HG03025 (cell line): ENCODE results near the gene VGLL3.
"Not testable (repeated sequence)": the region's sequence is repeated elsewhere in the genome, so short reads cannot be mapped to it uniquely, and the experiment has no call there.

Experiments used
- ATAC-seq: cut with Tn5 transposase; IDR thresholded peaks from one replicate; pipeline ENCODE4 v1.9.1; 2021; ENCODE audit warnings: mild to moderate bottlenecking, moderate library complexity; ENCODE audit not compliant: unreplicated experiment, low FRiP score

Gene VGLL3

DNA sequence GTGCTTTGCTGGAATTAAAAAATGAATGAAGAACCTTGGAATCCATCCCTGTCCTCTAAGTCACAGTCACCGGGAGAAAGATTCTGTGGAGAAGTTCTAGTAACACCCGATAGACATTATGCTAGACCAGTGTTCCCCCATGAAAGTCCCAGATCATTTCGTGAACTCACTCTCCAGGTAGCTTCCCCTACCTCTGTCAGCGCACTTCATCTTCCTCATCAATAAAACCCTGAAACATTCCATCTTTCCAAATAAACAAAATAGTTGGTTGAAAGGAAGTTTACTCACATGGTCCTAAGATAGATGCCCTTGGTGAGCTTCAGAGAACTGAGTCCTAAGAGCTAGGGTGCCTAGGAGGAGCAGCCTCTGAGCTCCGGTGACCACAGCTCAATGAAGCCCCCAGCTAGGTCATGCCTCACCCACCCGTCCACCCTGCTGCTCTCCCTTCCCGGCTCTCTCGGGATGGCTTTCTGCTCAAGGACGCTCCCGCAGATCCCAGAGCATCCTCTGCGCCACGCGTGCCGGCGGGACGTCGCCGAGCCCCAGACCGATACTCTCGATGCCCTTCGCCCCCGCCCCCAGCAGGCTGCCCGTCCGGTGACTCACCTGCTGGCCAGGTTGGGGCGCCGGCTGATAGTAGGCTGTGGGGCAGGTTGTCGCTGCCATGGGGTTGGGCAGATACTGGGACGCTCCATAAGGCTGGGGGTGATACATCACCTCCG is 776 bp downstream of the VGLL3 start:
- ATAC-seq, result no peak

DNA sequence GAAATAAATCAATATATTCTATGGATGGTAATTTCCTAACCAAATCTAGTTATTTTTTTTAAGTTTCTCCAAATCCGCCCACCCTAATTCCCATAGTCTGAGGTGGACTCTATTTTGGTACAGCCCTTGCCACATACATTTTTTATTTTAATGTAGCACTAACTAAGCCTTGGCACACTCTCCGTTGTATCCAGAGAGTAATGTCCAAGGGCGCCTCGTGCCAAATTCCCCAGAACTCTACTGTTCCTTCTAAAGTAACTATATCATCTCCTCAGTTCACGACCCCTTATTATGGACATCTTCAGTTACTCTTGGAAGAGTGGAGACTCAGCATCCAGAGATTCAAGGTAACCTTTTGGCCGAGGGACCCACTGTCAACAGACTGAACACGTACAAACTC is 1.3 kb downstream of the VGLL3 start:
- ATAC-seq, result no peak

DNA sequence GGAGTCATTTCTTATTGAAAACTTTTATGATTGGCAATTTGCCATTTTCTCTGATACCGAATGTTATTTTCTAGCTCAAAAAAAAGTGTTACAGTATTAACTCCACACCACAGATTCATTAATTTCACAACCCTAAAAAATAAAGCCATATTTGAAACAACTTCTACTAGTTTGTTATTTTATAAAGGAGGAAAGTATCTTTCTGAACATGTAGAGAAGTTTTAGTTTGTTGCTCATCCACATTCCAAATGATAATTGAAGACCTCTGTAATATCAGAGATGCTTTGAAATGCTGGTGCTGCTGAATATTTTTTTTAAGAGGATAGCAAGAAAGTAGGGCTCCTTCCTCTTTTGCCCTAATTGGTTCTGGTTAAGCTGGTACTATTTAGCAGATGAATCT is 1.9 kb downstream of the VGLL3 start:
- no peak for ATAC-seq

DNA sequence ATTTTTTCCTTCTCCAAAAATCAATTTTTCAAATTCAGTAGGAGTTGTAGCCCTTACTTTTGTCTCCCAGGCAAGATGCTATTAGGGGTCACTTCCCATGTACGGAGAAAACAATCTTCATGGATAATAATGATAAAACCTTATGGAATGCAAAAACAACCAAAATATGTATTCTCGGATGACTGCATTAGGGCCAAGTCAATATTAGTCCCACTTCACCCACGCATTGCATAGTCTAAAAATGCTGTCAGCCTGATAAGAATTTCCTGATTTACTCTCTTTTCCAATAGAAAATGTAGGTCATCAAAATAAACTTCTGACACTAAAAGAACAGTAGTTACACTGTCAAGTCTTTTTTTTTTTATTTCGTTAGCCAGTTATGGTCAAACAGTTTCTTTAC is 2.7 kb downstream of the VGLL3 start:
- ATAC-seq, result no peak

DNA sequence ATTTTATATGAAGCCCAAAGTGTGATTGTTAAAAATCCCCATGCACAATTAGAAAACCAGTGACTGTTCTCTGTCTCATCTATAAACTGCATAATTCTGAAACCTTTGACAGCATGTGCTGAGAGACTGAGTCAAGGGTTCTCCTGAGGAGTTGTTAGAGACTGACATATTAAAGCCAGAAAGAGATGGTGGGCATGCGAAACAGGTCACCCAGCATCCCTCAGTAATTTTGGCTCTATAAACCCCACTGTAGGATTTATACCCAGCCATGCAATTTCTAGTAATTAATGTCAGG is 3.6 kb downstream of the VGLL3 start:
- ATAC-seq, result no peak

DNA sequence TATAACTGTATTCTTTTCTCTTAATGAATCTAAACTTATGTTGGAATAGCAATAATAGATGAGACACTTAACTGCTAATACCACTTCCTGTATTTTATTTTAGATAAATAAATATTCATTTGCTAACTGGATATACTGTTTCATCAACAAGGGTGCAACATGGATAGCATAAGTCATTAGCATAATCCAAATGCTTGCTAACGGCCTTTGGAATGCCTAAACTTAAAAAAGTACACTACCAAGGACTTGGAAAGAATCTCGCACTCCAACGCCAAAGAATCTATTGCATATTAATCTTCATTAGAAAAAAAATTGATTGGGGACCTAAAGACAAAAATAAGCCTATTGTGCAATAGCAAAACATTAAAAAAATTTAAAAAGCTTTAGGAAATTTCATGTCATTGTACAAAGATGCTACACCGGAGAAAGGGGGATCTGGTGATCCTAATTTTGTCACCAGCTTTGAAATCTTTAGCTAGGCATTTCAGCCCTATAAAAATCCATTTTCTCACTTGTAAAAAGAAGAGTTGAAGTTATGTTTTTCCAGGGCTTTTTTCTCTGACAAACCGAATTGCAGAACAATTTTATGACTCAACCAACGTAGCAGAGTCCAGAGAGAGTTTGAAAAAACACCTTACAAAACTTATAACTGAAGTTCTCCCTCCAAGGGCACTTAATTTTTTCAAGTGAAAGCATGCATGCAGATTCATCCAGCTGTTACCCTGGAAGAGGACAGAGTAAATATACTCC is 4.1 kb downstream of the VGLL3 start:
- no peak for ATAC-seq

DNA sequence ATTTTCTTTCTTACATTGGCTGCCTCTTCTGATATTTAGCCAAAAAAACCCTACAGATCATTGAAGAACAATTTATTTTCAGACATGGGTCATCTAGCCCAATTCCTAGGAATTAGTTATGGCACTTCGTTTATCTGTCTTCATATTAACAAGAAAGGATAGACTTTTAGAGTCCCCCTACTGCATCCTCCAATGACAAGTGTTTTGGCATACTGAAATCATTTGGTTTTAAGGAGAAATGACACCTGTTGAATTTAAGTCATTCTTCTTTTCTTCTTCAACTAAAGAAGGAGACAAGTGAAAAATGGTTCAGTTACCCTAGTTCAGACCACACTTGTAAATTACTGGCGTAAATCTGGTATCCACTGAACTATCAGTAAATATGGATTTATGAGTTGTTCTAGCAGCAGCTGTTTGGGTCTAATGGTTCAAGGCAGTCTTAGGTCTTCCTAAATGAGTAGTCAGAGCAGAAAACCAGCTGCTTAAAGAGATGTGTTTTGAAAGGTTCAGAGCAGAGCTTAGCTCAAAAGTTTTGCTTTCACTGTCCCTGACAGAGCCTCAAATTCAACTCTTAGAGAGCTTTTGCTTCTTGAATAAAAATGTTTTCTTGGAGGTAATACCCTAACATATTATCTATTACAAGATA is 5.6 kb downstream of the VGLL3 start:
- no peak for ATAC-seq

DNA sequence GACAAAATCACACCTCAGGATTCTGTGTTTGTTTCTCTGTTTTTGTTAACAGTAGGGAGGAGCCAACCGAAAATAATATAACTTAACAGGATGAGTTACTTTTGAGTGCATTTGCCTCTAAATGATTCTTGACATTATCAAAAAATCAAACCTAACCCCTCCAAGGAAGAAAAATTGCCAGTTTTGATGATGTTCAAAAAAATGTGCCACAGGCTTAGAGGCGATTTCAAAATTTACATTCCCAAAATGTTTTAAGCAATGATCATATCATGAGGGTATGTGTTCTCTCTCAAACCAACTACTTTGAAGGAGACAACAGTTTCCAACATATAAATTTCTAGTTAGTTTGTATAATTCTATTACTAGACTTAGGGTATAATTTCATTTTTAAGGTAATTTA is 6.7 kb downstream of the VGLL3 start:
- no peak for ATAC-seq

DNA sequence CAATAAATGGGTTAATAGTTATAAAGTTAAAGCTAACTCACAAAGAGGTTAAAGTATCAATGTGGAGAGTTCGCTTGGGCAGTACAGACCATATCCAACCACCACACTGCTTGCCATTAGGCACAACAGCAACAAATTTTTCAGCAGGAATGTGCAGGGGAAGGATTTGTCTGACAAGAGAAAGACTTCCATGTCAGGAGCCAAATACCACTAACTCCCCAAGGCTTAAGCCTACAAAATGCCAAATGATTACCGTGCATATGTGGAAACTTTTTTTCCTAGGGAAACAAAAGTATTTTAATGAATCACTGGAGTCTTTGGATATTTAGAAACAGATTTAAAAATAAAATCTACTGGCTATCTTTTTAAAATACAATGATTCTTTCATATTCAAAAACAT is 8.1 kb downstream of the VGLL3 start:
- ATAC-seq, result no peak

DNA sequence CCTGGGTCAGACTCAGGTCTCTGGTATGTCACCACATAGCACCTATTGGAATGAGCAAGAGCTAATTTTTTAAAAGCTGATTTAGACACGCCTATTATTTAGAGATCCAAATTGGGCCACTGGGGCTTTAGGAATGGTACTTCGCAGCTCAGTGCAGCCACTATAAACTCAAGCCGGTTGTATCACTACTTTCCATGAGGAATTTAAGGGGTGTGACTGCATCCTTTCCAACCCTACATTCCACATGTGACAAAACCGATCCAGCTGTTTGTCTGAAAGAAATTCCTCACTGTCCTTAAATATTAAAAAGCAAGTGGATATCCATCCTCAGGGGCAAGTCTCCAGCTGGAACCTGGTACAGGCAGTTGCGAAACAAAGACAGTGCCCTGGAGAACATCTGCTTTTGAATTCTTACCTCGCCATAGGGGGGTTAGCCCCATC is 12.8 kb downstream of the VGLL3 start:
- ATAC-seq, result no peak

DNA sequence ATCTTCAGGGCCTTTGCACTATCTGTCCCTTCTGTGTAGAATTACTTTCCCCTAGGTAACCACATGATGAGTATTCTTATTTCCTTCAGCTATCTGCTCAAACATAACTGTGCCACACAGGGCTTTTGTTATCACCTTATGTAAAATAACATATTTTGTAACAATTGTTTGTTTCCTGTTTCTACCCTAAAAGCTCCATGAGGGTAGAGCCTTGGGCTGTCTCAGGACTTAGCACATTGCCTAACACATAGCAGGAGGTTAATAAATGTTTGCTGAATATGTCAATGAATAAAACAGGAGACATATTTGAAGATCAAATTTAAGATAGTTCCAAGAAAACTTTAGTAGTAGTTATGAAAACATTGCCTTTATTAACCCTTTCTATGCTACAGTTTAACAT is 14.7 kb downstream of the VGLL3 start:
- ATAC-seq, result no peak

DNA sequence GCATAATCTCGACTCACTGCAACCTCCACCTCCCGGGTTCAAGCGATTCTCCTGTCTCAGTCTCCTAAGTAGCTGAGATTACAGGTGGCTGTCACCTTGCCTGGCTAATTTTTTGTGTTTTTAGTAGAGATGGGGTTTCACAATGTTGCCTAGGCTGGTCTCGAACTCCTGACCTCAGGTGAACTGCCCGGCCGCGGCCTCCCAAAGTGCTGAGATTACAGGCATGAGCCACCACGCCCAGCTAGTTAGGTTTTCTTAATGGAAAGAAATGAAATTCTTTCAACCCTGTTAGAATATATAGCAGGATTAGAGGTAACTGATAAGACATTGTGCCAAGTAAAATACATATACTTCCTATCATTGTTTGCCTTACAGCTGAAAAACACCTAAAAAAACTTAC is 16.8 kb downstream of the VGLL3 start:
- not testable (repeated sequence) for ATAC-seq

DNA sequence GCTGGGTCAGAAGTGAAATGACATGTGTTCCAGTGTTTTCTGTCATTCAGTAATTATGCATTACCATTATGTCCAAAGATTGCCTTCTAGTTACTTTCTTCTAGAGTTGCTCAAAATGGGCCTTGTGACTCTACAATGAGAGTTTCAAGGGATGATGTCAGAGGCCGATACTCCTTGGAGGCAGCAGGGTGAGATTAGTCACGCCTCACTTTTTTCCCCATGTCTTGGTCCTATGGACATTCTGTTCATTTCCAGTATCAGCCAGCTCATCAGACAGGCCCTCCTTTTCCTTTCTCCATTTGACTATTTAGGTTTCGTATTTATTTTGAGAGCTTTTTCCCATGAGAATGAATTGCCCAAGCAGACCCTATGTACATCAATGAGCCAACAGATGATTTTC is 17.5 kb downstream of the VGLL3 start:
- ATAC-seq, result no peak

DNA sequence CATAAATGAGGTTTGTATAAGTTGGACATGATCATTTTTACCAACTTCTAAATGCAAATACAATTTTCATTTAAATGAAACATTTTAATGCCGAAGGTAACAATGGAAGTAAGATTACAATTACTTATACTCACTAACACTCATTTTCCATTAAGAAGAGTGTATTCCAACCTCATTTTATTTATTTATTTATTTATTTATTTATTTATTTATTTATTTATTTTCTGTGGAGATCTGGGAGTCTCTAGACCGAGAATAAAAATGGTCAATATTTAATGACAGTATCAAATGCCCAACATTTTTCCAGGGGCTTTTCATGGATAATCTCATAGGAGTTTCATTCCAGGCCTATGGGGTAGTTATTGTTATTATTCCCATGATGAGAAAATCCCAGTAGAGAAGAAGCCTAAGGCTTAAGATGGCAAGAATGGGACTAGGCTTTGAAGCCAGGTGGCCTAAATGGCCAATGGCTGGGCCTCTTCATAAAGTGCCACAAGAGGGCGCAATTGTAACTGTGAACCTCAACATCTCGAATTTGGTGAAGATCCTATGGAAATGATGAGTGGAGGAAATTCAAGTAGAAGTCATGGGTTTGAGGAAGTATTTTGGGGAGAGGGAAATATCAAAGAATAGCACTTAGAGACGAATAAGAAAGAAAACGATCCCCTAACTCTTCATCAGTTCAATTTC is 21.3 kb downstream of the VGLL3 start:
- peak; percentile 76 for ATAC-seq

DNA sequence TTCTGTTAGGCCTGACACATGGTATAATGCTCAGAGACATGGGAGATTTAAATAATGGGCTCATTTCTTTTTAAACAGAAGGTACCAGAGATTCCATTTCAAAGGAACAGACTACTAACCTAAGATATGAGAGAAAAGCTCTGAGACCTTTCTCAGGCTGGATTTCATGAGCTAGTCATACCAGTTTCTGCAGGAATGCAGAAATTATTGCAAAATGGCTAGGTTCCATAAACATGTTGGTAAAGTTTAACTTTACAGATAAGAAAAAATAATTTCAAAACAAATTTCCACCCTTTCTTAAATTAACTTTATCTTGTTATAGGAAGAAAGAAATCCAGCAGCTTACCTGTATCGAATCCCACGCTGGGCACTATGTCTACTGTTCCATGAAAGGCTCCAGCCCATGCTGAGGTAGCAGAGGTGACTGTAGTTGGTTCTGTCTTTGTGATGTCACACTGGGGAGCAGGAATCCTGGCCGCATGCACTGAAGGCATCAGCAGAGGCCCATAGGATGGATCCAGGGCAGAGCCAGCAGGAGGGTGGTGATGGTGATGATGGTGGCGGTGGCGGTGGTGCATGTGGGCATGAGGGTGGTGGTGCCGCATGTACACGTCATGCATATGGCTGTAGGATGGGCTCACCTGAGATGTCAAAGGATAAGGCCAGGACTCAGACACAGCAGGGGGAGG is 22.6 kb downstream of the VGLL3 start:
- ATAC-seq, result no peak

DNA sequence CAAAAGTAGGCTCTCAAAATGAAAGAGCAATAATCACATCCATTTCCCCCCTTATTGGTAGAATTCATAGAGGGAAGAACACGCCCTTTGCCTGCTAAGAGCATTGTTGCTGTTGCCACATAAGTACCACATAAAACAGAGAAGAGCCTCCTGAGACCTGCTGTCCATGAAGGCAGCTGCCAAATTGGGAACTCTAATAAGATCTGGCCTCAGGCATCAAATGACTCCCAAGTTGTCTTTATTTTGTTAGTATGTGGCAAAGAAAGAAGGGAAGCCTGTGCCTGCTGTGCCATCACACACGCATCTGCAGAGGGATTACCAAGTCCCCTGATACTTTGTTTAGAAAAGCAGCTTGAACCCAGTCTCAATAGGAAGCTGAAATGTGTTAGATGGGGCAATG is 23.9 kb downstream of the VGLL3 start:
- ATAC-seq, result no peak

DNA sequence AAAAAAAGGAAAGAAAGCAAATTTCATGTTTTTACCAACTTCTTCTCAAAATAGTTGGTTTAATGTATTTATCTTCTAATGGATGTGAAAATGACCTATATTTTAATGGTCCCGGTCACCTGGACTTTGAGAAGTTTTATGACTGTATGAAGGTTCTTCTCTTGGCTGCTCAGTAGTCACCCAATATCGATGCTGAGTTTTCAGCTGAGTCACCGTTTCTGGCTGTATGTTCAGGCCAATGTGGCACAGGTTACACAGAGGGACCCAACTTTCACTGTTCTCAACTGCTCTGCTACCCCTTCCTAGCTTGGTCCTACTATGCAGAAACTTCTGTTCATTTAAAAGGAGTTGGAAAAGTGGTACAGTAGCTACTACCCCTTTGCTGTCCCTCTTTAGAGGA is 25.8 kb downstream of the VGLL3 start:
- no peak for ATAC-seq

DNA sequence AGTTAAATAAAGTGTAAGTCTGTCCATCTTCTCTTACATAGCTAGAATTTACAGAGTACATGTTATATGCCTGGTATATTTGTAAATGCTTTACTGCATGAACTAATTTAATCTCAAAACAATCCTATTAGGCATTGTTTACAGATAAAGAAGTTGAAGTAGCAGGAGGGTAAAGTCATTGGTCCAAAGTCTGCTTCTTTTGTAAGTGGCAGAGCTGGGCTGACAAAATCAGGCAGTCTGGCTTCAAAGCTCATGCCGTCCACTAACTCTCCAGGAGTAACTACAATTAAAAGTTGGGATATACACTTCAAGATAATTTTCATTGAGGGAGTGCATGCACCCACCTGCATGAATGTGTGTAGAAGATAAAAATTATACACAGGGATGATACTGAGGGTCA is 27.3 kb downstream of the VGLL3 start:
- ATAC-seq, result no peak

DNA sequence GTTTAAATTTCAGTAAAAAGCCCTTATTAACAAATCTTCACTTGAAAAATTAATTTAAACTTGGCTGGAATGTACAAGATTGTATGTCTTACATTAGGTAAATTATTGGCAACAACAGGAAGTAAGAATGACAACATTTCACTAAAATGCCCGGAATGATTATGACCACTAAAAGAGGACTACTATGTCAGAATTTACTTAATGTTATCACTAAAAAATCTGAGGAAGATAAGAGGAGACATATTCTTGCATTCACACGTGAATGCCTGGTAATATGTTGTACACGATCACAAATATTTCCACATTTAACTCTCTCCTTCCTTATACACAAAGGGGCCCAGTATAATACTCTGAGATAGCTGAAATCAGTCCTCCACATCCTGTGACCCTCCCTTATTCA is 29.7 kb downstream of the VGLL3 start:
- no peak for ATAC-seq

DNA sequence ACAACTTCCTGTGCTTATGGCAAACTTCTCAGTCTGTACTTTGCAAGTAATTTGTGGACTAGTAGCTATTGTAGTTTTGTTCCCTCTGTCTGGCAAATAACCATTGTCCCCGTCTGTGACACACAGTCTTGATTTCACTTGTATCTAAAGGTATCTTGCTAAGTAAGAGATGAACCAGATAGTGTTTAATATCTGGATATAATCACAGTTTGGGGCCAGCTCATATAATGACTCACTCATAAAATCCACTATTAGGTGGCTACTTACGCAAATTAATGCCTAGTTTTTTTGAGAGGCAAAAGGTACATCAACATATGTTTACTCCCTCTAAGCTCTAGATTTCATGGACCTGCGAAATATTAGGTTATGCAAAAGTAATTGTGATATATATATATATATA is 30.4 kb downstream of the VGLL3 start:
- no peak for ATAC-seq

DNA sequence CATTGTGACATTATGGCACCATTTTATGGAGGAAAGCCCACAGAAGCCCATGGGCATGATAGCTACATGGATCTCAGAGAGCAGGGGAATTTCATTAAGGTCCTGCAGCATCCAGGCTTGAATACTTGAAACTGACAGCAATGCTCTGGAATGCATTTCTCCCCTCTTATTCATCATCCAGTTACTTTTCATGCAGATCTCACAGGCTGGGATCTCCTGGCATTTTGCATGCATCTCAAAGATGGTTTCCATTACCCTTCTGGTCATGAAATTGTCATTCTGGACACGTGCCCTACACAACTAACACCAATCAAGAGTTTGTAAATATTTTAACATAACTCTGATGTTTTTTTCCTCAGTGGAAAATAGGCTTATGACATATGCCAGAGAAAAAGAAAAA is 32.4 kb downstream of the VGLL3 start:
- no peak for ATAC-seq
